DLD1 (cell line): ENCODE data around the gene BATF3.
"Not testable (repeated sequence)": the region's sequence is repeated elsewhere in the genome, so short reads cannot be mapped to it uniquely, and the experiment has no call there.

Experiments used
- in situ Hi-C: cut with HindIII; loops from 2 replicates; pipeline ENCODE4 v1.10.0; 2017; ENCODE audit warnings: low sequenced_read_pairs

The BATF3 gene

DNA sequence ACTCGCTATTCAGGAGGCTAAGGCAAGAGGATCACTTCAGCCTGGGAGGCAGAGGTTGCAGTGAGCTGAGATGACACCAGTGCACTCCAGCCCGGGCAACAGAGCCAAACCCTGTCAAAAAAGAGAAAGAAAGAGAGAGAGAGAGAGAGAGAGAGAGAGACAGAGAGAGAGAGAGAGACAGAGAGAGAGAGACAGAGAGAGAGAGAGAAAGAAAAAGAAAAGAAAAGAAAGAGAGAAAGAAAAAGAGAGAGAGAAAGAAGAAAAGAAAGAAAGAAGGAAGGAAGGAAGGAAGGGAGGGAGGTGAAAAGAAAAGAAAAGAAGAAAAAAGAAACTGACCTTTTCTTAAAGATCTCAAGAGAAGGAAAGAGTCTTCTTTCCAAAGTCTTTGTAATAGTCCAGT, 60.1 kb downstream of the BATF3 start:
- in situ Hi-C loops, result not testable (repeated sequence)

DNA sequence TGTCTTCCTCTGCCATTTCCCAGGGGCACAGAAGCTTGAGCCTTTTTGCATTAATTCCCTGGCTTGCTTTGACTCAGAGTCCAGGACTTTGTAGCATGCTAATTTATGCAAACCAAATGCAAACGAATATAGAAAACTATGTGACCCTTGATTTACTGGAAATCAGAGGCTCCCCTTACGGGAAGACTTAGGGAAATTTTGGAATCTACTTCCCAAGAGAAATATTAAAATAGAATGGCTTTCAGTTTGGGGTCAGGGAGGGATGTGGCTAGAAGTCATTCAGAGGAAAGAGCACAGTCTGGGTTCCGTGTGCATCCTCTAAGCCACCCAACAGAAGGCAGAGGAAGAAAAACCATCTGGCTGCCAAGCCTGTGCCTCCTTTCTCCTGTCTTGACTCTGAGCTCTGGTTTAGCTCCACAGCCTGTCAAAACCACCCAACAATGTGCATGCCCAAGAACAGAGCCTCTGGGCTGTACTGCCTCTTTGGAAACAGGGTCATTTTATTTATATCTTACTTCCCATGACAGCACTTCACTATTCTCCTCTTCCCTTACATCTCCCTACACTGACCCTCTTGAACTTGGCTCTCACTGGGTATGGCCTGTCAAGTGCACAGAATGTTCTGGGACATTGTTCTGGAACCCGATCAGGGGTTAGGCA, 61.0 kb downstream of the BATF3 start:
- in situ Hi-C loops, result no loop called here

DNA sequence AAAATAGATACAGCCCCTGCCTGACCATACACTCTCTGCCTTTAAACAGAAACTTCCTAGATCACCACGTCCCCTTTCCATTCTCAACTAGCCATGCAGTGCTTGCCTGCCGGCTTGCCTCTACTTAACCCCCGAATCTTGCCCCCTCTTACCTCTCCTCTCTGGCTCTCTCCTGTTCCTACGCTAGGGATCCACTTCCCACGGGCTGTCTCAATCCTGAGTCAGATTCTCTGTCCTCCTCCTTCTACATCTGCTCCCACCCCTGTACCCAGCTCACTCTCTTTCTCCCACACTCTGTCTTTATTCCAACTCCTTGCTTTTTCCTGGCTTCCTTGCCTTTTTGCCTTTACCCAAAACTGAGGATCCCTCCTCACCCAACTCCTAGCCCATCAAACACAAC, 61.7 kb downstream of the BATF3 start:
- in situ Hi-C loops, result no loop called here
